ENCODE results near the gene SUN2.
"Not testable (repeated sequence)": the region's sequence is repeated elsewhere in the genome, so short reads cannot be mapped to it uniquely, and the experiment has no call there.

SUN2 gene, protein sequence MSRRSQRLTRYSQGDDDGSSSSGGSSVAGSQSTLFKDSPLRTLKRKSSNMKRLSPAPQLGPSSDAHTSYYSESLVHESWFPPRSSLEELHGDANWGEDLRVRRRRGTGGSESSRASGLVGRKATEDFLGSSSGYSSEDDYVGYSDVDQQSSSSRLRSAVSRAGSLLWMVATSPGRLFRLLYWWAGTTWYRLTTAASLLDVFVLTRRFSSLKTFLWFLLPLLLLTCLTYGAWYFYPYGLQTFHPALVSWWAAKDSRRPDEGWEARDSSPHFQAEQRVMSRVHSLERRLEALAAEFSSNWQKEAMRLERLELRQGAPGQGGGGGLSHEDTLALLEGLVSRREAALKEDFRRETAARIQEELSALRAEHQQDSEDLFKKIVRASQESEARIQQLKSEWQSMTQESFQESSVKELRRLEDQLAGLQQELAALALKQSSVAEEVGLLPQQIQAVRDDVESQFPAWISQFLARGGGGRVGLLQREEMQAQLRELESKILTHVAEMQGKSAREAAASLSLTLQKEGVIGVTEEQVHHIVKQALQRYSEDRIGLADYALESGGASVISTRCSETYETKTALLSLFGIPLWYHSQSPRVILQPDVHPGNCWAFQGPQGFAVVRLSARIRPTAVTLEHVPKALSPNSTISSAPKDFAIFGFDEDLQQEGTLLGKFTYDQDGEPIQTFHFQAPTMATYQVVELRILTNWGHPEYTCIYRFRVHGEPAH

DNA sequence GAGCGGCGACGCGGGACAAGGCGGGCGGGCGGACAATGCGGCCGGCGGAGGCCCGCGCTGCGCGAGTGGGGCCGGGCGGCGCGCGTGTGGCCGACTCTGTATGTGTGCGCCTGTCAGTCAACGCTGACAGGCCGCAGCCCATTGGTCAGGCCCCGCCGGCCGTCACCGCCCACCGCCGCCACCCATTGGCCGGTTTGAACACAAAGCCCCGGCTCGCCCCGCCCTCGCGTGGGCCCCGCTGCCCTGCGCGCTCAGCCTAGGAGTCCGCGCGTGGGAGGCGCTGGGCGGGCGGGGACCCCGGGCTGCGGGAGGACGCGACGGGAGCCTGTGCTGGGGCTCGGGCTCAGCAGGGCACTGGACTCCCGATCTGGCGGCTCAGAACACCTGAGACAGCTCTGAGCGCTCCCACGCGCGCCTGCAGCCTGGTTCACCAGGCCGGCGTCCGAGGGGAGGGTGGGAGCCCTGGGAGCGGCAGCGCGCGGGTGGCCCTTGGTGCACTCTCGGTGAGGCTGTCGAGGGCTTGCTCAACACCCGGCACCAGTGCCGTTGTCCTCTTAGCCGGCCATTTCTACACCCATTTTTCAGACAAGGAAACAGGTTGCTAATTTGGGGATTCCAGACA lies at the start of gene SUN2:
Gene SUN2, minus strand, starts transcription at position 88 of the 622 bp plus-strand sequence. CDS start 3,370 bp downstream, outside the sequence.
- H3K4me3 ChIP-seq (replicated peaks; ENCODE audit: low read depth, low read length), result peak within 1 kb of the TSS; percentile 71
- DNase-seq (ENCODE audit: extremely low read depth, low read depth), result no peak
- TF ChIP-seq, protein P1, sequence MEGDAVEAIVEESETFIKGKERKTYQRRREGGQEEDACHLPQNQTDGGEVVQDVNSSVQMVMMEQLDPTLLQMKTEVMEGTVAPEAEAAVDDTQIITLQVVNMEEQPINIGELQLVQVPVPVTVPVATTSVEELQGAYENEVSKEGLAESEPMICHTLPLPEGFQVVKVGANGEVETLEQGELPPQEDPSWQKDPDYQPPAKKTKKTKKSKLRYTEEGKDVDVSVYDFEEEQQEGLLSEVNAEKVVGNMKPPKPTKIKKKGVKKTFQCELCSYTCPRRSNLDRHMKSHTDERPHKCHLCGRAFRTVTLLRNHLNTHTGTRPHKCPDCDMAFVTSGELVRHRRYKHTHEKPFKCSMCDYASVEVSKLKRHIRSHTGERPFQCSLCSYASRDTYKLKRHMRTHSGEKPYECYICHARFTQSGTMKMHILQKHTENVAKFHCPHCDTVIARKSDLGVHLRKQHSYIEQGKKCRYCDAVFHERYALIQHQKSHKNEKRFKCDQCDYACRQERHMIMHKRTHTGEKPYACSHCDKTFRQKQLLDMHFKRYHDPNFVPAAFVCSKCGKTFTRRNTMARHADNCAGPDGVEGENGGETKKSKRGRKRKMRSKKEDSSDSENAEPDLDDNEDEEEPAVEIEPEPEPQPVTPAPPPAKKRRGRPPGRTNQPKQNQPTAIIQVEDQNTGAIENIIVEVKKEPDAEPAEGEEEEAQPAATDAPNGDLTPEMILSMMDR (IDR thresholded peaks at IDR 0.05; ENCODE audit: low read depth, low read length, missing control alignments), result no peak

DNA sequence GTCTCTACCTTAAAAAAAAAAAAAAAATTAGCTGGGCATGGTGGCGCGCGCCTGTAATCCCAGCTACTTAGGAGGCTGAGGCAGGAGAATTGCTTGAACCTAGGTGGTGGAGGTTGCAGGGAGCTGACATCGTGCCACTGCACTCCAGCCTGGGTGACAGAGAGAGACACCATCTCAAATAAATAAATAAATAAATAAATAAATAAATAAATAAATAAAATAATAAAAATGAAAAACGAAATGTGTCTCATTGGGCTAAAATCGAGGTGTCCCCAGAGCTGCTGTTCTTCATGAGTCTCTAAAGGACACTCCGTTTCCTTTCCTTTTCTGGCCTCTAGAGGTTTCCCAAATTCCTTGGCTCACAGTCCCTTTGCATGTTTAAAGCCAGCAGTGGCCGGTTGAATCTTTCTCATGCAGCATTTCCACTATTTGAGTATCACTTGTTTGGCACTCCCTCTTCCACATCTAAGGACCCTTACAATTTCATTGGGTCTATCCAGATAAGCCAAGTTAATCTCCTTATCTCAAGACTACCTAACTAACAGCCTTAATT lies 49.3 kb upstream of the SUN2 start:
- H3K4me3 ChIP-seq (replicated peaks; ENCODE audit: low read depth, low read length); DNase-seq (ENCODE audit: extremely low read depth, low read depth): not testable (repeated sequence)

DNA sequence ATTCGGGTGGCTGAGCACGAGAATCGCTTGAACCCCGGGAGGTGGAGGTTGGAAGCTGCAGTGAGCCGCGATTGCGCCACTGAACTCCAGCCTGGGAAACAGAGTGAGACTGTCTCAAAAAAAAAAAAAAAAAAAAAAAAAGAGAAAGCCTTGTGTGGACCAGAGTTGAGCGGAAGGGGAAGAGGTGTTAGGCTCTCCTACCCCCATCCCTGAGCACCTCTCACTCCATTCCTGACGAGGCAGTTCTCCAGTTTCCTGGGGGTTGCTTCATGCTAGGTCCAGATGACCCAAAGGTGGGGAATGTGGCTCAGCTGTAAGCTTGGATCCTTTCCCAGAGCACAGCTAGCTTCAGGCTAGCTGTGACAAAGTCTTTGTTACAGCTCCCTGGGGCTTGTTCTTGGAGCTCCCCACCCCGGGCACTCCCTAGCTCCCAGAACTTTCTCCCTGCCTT lies 46.9 kb upstream of the SUN2 start:
- no peak overlapping the region for H3K4me3 ChIP-seq (replicated peaks; ENCODE audit: low read depth, low read length)
- TF ChIP-seq, protein P1 (IDR thresholded peaks at IDR 0.05; ENCODE audit: low read depth, low read length, missing control alignments), result no peak
- DNase-seq (ENCODE audit: extremely low read depth, low read depth), result peak; percentile 75

DNA sequence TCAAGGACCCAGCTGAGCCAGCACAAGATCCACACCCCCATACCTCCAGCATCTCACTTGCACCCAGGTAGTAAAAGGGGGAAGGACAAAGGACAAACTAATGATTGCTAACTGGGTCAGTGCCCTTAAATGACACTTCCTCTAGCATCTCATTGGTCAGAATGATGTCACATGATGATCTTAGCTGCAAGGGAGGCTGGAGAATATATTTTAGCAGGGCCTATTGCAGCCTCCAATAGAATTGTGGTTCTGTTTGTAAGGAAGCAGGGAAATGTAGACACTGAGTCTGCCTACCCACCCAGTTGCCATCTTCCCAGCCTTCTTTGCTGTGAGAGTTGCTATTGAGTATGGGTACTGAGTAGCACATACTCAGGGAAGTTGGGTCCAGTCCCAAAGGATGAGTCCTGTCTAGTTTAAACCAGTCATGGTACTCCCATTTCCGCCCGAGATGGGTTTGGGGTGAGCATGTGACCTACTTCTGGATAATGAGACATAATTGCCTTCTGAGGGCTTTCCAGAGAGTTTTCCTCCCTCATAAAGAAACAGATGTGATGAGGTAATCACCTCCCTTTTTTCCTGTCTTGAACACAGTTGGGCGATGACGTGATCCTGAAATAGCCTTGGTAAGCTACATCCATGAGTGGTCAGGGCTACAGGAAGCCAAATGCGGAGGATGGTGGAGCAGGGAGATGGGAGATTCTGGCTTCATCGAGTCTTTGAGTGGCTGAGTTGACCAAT lies 43.6 kb upstream of the SUN2 start:
- H3K4me3 ChIP-seq (replicated peaks; ENCODE audit: low read depth, low read length), result no peak overlapping the region
- TF ChIP-seq, protein P1 (IDR thresholded peaks at IDR 0.05; ENCODE audit: low read depth, low read length, missing control alignments), result no peak
- DNase-seq (ENCODE audit: extremely low read depth, low read depth), result peak; percentile 32

DNA sequence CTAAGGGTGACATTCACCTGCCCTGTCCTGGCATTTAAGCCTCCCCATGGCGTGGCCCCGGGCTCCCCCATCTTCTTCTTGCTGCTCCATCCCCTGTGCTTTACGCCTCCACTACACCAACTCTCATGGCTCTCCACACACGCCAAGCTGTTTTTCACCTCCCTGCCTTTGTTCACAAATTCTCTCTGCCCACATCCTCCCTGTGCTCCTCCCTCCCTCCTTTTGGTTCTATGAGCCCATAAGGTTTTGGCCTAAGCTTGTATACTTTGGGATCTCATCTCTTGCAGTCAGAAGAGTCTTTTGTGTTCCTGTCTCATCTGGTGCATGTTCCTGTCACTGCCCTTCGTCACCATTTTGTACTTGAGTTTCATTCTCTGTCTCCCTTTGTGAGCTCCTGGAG lies 42.7 kb upstream of the SUN2 start:
- TF ChIP-seq, protein P1 (IDR thresholded peaks at IDR 0.05; ENCODE audit: low read depth, low read length, missing control alignments), result no peak
- H3K4me3 ChIP-seq (replicated peaks; ENCODE audit: low read depth, low read length), result no peak overlapping the region

DNA sequence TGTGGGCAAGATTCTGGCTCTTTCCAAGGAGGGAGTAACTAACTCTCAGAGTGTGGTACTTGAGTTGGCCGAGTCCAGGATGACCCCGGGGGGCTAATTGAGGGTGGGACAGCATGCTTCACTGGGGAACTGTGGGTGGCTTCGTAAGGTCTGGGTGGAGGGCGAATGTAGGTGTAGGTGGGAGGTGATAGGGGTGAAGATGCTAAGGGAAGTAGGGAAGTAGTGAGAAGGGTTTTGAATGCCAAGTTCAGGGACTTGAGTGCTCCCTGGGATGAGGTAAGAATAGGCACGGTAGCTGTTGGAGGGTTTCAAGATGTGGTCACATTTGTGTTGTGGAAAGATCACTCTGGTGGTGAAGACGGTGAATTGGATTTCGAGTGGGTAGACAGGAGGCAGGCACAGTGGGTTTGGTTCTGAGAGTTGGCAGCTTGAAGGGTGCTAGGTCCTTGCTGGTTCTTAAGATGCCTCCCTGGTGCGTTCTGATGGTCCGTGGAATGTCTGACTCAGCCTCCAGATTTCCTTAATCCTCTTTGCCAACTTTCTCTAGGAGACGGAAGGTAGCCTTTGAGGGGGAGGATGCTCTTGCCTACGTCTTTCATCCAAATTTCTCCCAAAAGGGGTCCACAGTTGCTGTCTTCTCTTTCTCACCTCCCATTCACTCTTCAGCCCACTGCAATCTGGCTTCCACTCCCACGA lies 40.6 kb upstream of the SUN2 start:
- DNase-seq (ENCODE audit: extremely low read depth, low read depth), result no peak
- no peak overlapping the region for H3K4me3 ChIP-seq (replicated peaks; ENCODE audit: low read depth, low read length)
- TF ChIP-seq, protein P1 (IDR thresholded peaks at IDR 0.05; ENCODE audit: low read depth, low read length, missing control alignments), result no peak

More for the DNA sequence above, 42.7 kb upstream of the SUN2 start:
- DNase-seq (ENCODE audit: extremely low read depth, low read depth), result no peak

Data from HFF-Myc (cell line).